Measurements from ENCODE around the gene OR6B2. TPM values are rescaled to one million over a fixed set of nuclear protein-coding genes. Genes with fewer than 3 reads are reported as not detected.

The OR6B2 gene
- polyA plus RNA-seq, 3 donors, result not detected

- Mint-ChIP-seq H3K27ac (peak overlapping the region in 1 of 7 donors; percentile 18), H3K9me3 (no peaks in the 10 kb centered on the region), H3K36me3 (peaks cover 74 to 79% of the 10 kb centered on the region in 2 donors), H3K4me1 (no peaks in the 10 kb centered on the region), H3K4me3 (no peak overlapping the region), H3K27me3 (ENCODE audit: low read depth in 3 of 3) (no peaks in the 10 kb centered on the region)
- Histone ChIP-seq H2AFZ (ENCODE audit: insufficient read depth, low read depth, low read length, poor library complexity, severe bottlenecking) (no peak overlapping the region), H4K20me1 (ENCODE audit: insufficient read depth, low read length) (no peaks in the 10 kb centered on the region), H3K4me2 (replicated peaks; ENCODE audit: extremely low read depth, low read length, poor library complexity, severe bottlenecking) (no peak overlapping the region), H3K4me1 (ENCODE audit: control insufficient read depth in 1 of 2, insufficient read depth in 2 of 2, low read length in 2 of 2) (no peaks in the 10 kb centered on the region), H3K27ac (ENCODE audit: low read depth in 1 of 2, low read length in 2 of 2) (no peak overlapping the region), H3K36me3 (replicated peaks in 1 of 2; ENCODE audit: control insufficient read depth in 1 of 2, insufficient read depth in 2 of 2, low read length in 2 of 2) (peaks cover 51 to 85% of the 10 kb centered on the region in 2 donors), H3K79me2 (ENCODE audit: insufficient read depth, low read length) (no peaks in the 10 kb centered on the region), H3K9ac (ENCODE audit: insufficient read depth, low read length, poor library complexity, severe bottlenecking) (no peak overlapping the region), H3K27me3 (ENCODE audit: control insufficient read depth in 2 of 2, insufficient read depth in 2 of 2, low read length in 2 of 2) (no peaks in the 10 kb centered on the region), H3K4me3 (replicated peaks in 1 of 3; ENCODE audit: low read depth in 2 of 3, low read length in 3 of 3) (no peak overlapping the region), H3K9me3 (replicated peaks in 1 of 2; ENCODE audit: control insufficient read depth in 1 of 2, insufficient read depth in 1 of 2, low read length in 2 of 2) (no peaks in the 10 kb centered on the region)
- 95% methylated on average over 2 of the region's 2 CpGs for WGBS (ENCODE audit: insufficient coverage)
- no peak for TF ChIP-seq CTCF (IDR thresholded peaks at IDR 0.05)
- intact Hi-C loops (cut with micrococcal nuclease), result loop anchor here (2.0 to 10.0 kb wide), 6 partner anchors 46 to 956 kb away; no protein-coding TSS in a partner anchor
- no peak for DNase-seq
These were observed 36.9 kb downstream of the OR6B2 start for GRCh38 chr2:239993291-239993690.

GRCh38 chr2:239991689-239992314, 38.4 kb downstream of the OR6B2 start:
- Histone ChIP-seq H3K4me2 (replicated peaks; ENCODE audit: extremely low read depth, low read length, poor library complexity, severe bottlenecking) (no peak overlapping the region), H3K4me1 (ENCODE audit: control insufficient read depth in 1 of 2, insufficient read depth in 2 of 2, low read length in 2 of 2) (no peaks in the 10 kb centered on the region), H3K9me3 (replicated peaks in 1 of 2; ENCODE audit: control insufficient read depth in 1 of 2, insufficient read depth in 1 of 2, low read length in 2 of 2) (no peaks in the 10 kb centered on the region), H3K79me2 (ENCODE audit: insufficient read depth, low read length) (no peaks in the 10 kb centered on the region), H2AFZ (ENCODE audit: insufficient read depth, low read depth, low read length, poor library complexity, severe bottlenecking) (no peak overlapping the region), H3K27ac (ENCODE audit: low read depth in 1 of 2, low read length in 2 of 2) (no peak overlapping the region), H3K36me3 (replicated peaks in 1 of 2; ENCODE audit: control insufficient read depth in 1 of 2, insufficient read depth in 2 of 2, low read length in 2 of 2) (peaks cover 57 to 86% of the 10 kb centered on the region in 2 donors), H3K27me3 (ENCODE audit: control insufficient read depth in 2 of 2, insufficient read depth in 2 of 2, low read length in 2 of 2) (no peaks in the 10 kb centered on the region), H3K4me3 (replicated peaks in 1 of 3; ENCODE audit: low read depth in 2 of 3, low read length in 3 of 3) (no peak overlapping the region), H4K20me1 (ENCODE audit: insufficient read depth, low read length) (no peaks in the 10 kb centered on the region), H3K9ac (ENCODE audit: insufficient read depth, low read length, poor library complexity, severe bottlenecking) (no peak overlapping the region)
- H3K9me3 Mint-ChIP-seq, result peaks cover 0 to 3% (median 0%) of the 10 kb centered on the region in 7 donors
- WGBS (ENCODE audit: insufficient coverage), result 17% methylated on average over 1 of the region's 3 CpGs
- no peaks in the 10 kb centered on the region for H3K27me3 Mint-ChIP-seq (ENCODE audit: low read depth in 3 of 3)
- peak; percentile 85 for TF ChIP-seq CTCF (IDR thresholded peaks at IDR 0.05)
- H3K4me3 Mint-ChIP-seq, result no peak overlapping the region
- no peak overlapping the region for H3K27ac Mint-ChIP-seq
- no peaks in the 10 kb centered on the region for H3K4me1 Mint-ChIP-seq
- peaks cover 77 to 79% of the 10 kb centered on the region in 2 donors for H3K36me3 Mint-ChIP-seq
- intact Hi-C loops (cut with micrococcal nuclease), result loop anchor here (2.0 to 10.0 kb wide), 6 partner anchors 45 to 955 kb away; no protein-coding TSS in a partner anchor
- peak; percentile 37 to 74 (median 49) for DNase-seq
